Measurements from ENCODE around the gene RIC1.

RIC1 gene

DNA sequence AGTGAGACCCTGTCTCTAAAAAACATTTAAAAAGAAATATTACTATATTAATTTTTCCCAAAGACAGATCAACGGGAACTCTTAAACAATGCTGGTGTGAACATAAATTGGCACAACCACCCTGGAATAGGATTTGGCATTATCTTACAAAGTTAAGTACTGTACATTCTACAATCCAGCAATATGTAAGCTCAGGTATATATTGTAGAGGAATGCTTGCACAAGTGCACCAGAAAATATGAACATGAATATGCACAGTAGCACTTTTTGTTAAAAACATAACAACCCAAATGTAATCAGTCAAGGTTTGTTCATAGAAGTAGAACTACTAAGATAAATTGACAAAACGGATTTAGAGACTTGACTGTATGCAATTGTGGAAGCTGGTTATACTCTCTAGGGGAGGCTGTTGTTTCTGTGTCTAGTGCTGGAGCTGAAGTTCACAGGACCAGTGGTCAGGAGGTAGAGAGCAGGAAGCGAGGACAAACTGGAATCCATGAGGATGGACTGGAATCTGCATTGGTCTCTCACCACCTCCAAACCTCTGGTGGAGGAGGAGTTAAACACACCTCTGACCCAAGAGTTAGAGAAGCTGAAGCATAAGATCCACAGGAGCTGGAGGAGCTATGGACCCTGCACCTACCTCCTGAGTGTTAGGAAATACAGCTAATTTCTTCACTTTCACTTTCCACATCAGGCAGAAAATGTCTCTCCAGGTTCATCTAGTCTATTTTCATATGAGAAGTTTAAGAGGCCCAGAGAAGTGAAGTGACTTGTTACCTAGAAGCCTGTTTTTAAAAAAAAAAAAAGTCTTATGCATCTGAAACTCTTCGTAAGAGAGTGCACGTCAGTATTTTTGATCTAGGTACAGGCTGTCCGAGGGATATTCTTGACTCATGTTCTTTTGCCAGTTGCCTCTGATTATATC, 20.3 kb upstream of the RIC1 start:
- Histone ChIP-seq H3K9me3 (ENCODE audit: control insufficient read depth, insufficient read depth, low read depth, low read length) (no peaks in the 10 kb centered on the region), H3K4me1 (ENCODE audit: control insufficient read depth, insufficient read depth, low read length) (no peaks in the 10 kb centered on the region), H3K27ac (ENCODE audit: extremely low read depth, low read depth, low read length) (no peak overlapping the region), H3K36me3 (ENCODE audit: control insufficient read depth in 2 of 2, insufficient read depth in 1 of 2, low read length in 2 of 2) (no peaks in the 10 kb centered on the region), H3K4me3 (ENCODE audit: low read depth, low read length) (no peak overlapping the region; the same call in 1 of the 2 replicates)
- TF ChIP-seq ZNF707 (tag by site-specific recombination; IDR thresholded peaks at IDR 0.05) = no peak
- no peak for TF ChIP-seq HOXC10 (CRISPR knock-in tag; IDR thresholded peaks at IDR 0.05)
- TF ChIP-seq ZNF555 (tag by site-specific recombination; conservative IDR thresholded peaks at IDR 0.05) = no peak
- TF ChIP-seq ZBTB1 (tag by site-specific recombination; IDR thresholded peaks at IDR 0.05) = no peak
- TF ChIP-seq BCL11A (tag by site-specific recombination; IDR thresholded peaks at IDR 0.05; ENCODE audit: low read depth) = no peak
- TF ChIP-seq ZNF341 (tag by site-specific recombination; IDR thresholded peaks at IDR 0.05; ENCODE audit: low read depth) = no peak
- POLR2A ChIA-PET = interaction anchor here (0.7 to 1.1 kb wide), 2 partner anchors 20 to 93 kb away, joined by 4 read pairs; no protein-coding TSS in a partner anchor
- CTCF ChIA-PET = interaction anchor here (0.6 to 2.4 kb wide), 6 partner anchors 9 to 1663 kb away, joined by 4 to 15 read pairs (median 6); no protein-coding TSS in a partner anchor

DNA sequence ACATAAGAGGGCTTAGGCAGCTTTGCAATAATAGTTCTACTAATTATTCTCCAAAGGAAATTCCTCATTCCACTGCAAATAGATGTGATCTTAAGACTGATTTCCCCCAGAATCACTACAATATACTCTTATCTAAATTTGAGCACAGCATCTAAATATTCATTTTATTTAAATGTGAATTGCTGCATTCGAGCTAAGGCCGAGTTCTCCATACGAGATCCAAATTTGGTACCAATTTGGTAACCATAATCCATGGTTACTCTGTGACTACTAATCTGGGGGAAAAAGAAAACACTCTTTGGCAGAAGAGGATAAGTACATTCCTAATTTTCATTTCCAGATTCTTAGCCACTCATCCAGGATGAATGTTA, 19.7 kb upstream of the RIC1 start:
- CTCF ChIA-PET = interaction anchor here (0.5 to 2.4 kb wide), 6 partner anchors 9 to 852 kb away, joined by 4 to 15 read pairs (median 6); no protein-coding TSS in a partner anchor
- TF ChIP-seq, protein P1, sequence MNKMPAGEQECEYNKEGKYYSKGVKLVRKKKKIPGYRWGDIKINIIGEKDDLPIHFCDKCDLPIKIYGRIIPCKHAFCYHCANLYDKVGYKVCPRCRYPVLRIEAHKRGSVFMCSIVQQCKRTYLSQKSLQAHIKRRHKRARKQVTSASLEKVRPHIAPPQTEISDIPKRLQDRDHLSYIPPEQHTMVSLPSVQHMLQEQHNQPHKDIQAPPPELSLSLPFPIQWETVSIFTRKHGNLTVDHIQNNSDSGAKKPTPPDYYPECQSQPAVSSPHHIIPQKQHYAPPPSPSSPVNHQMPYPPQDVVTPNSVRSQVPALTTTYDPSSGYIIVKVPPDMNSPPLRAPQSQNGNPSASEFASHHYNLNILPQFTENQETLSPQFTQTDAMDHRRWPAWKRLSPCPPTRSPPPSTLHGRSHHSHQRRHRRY (tag by site-specific recombination; IDR thresholded peaks at IDR 0.05) = no peak
- TF ChIP-seq ZNF23 (tag by site-specific recombination; IDR thresholded peaks at IDR 0.05; ENCODE audit: borderline replicate concordance) (no peak), ZNF202 (tag by site-specific recombination; IDR thresholded peaks at IDR 0.05; ENCODE audit: borderline replicate concordance) (no peak), ZNF530 (tag by site-specific recombination; IDR thresholded peaks at IDR 0.05; ENCODE audit: low read depth) (no peak), ZNF626 (tag by site-specific recombination; IDR thresholded peaks at IDR 0.05) (no peak), SCRT2 (tag by site-specific recombination; IDR thresholded peaks at IDR 0.05) (no peak), ZNF221 (tag by site-specific recombination; IDR thresholded peaks at IDR 0.05; ENCODE audit: borderline replicate concordance) (no peak), SP7 (tag by site-specific recombination; IDR thresholded peaks at IDR 0.05) (no peak), ZNF302 (tag by site-specific recombination; IDR thresholded peaks at IDR 0.05; ENCODE audit: low read depth) (no peak), ZNF785 (tag by site-specific recombination; IDR thresholded peaks at IDR 0.05) (no peak), EGR2 (tag by site-specific recombination; IDR thresholded peaks at IDR 0.05; ENCODE audit: low read depth) (no peak), ZNF654 (tag by site-specific recombination; IDR thresholded peaks at IDR 0.05; ENCODE audit: low read depth) (no peak)
- TF ChIP-seq, protein P2, sequence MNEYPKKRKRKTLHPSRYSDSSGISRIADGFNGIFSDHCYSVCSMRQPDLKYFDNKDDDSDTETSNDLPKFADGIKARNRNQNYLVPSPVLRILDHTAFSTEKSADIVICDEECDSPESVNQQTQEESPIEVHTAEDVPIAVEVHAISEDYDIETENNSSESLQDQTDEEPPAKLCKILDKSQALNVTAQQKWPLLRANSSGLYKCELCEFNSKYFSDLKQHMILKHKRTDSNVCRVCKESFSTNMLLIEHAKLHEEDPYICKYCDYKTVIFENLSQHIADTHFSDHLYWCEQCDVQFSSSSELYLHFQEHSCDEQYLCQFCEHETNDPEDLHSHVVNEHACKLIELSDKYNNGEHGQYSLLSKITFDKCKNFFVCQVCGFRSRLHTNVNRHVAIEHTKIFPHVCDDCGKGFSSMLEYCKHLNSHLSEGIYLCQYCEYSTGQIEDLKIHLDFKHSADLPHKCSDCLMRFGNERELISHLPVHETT (tag by site-specific recombination; IDR thresholded peaks at IDR 0.05) = no peak
- TF ChIP-seq, protein P3, sequence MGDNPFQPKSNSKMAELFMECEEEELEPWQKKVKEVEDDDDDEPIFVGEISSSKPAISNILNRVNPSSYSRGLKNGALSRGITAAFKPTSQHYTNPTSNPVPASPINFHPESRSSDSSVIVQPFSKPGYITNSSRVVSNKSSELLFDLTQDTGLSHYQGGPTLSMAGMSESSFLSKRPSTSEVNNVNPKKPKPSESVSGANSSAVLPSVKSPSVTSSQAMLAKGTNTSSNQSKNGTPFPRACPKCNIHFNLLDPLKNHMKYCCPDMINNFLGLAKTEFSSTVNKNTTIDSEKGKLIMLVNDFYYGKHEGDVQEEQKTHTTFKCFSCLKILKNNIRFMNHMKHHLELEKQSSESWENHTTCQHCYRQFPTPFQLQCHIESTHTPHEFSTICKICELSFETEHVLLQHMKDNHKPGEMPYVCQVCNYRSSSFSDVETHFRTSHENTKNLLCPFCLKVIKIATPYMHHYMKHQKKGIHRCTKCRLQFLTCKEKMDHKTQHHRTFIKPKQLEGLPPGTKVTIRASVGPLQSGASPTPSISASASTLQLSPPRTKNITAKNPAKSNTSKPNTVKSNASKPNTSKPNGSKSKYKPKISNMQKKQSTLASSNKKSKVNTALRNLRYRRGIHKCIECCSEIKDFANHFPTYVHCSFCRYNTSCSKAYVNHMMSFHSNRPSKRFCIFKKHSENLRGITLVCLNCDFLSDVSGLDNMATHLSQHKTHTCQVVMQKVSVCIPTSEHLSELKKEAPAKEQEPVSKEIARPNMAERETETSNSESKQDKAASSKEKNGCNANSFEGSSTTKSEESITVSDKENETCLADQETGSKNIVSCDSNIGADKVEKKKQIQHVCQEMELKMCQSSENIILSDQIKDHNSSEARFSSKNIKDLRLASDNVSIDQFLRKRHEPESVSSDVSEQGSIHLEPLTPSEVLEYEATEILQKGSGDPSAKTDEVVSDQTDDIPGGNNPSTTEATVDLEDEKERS (tag by site-specific recombination; IDR thresholded peaks at IDR 0.05) = no peak
- TF ChIP-seq, protein P4, sequence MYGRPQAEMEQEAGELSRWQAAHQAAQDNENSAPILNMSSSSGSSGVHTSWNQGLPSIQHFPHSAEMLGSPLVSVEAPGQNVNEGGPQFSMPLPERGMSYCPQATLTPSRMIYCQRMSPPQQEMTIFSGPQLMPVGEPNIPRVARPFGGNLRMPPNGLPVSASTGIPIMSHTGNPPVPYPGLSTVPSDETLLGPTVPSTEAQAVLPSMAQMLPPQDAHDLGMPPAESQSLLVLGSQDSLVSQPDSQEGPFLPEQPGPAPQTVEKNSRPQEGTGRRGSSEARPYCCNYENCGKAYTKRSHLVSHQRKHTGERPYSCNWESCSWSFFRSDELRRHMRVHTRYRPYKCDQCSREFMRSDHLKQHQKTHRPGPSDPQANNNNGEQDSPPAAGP (tag by site-specific recombination; IDR thresholded peaks at IDR 0.05) = no peak
- TF ChIP-seq, protein P5, sequence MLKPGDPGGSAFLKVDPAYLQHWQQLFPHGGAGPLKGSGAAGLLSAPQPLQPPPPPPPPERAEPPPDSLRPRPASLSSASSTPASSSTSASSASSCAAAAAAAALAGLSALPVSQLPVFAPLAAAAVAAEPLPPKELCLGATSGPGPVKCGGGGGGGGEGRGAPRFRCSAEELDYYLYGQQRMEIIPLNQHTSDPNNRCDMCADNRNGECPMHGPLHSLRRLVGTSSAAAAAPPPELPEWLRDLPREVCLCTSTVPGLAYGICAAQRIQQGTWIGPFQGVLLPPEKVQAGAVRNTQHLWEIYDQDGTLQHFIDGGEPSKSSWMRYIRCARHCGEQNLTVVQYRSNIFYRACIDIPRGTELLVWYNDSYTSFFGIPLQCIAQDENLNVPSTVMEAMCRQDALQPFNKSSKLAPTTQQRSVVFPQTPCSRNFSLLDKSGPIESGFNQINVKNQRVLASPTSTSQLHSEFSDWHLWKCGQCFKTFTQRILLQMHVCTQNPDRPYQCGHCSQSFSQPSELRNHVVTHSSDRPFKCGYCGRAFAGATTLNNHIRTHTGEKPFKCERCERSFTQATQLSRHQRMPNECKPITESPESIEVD (tag by site-specific recombination; IDR thresholded peaks at IDR 0.05) = no peak
- Histone ChIP-seq H3K27ac (ENCODE audit: extremely low read depth, low read depth, low read length) (no peak overlapping the region), H3K9me3 (ENCODE audit: control insufficient read depth, insufficient read depth, low read depth, low read length) (no peaks in the 10 kb centered on the region), H3K4me1 (ENCODE audit: control insufficient read depth, insufficient read depth, low read length) (no peaks in the 10 kb centered on the region), H3K4me3 (ENCODE audit: low read depth, low read length) (no peak overlapping the region), H3K36me3 (ENCODE audit: control insufficient read depth in 2 of 2, insufficient read depth in 1 of 2, low read length in 2 of 2) (no peaks in the 10 kb centered on the region)
- POLR2A ChIA-PET = no interaction called here
